ENCODE data around the gene S1PR4. TPM values are rescaled to one million over a fixed set of nuclear protein-coding genes. Genes with fewer than 3 reads are reported as not detected.
"Not testable (repeated sequence)": the region's sequence is repeated elsewhere in the genome, so short reads cannot be mapped to it uniquely, and the experiment has no call there.

Gene S1PR4
- total RNA-seq, 1 donor from 2014 or later = 0.33 TPM

- no peak for DNase-seq (ENCODE audit: low read depth, low spot score)
These were observed 14.9 kb downstream of the S1PR4 start for GRCh38 chr19:3193256-3194105.

- DNase-seq (ENCODE audit: low read depth, low spot score) = no peak
These were observed 15.8 kb downstream of the S1PR4 start for GRCh38 chr19:3194106-3195087.

- no peak for DNase-seq (ENCODE audit: low read depth, low spot score)
These were observed 17.7 kb downstream of the S1PR4 start for GRCh38 chr19:3196064-3196932.

GRCh38 chr19:3196933-3197205 lies 18.3 kb downstream of the S1PR4 start:
- no peak for DNase-seq (ENCODE audit: low read depth, low spot score)

- DNase-seq (ENCODE audit: low read depth, low spot score) = no peak
These were observed 20.5 kb downstream of the S1PR4 start for GRCh38 chr19:3198901-3199700.

GRCh38 chr19:3201072-3201700 lies 22.6 kb downstream of the S1PR4 start:
- no peak for DNase-seq (ENCODE audit: low read depth, low spot score)

- no peak for DNase-seq (ENCODE audit: low read depth, low spot score)
These were observed 23.3 kb downstream of the S1PR4 start for GRCh38 chr19:3201911-3202310.

- no peak for DNase-seq (ENCODE audit: low read depth, low spot score)
These were observed 23.8 kb downstream of the S1PR4 start for GRCh38 chr19:3202346-3202745.

GRCh38 chr19:3202895-3203294 lies 24.3 kb downstream of the S1PR4 start:
- not testable (repeated sequence) for DNase-seq (ENCODE audit: low read depth, low spot score)

GRCh38 chr19:3203805-3204645 lies 25.5 kb downstream of the S1PR4 start:
- DNase-seq (ENCODE audit: low read depth, low spot score) = no peak

GRCh38 chr19:3204646-3205275 lies 26.2 kb downstream of the S1PR4 start:
- DNase-seq (ENCODE audit: low read depth, low spot score) = no peak

- DNase-seq (ENCODE audit: low read depth, low spot score) = no peak
These were observed 27.8 kb downstream of the S1PR4 start for GRCh38 chr19:3206216-3206953.

GRCh38 chr19:3207461-3208242 lies 29.1 kb downstream of the S1PR4 start:
- DNase-seq (ENCODE audit: low read depth, low spot score) = no peak

GRCh38 chr19:3208317-3209207 lies 30.0 kb downstream of the S1PR4 start:
- no peak for DNase-seq (ENCODE audit: low read depth, low spot score)

GRCh38 chr19:3210347-3211017 lies 31.9 kb downstream of the S1PR4 start:
- DNase-seq (ENCODE audit: low read depth, low spot score) = no peak

GRCh38 chr19:3211191-3211590 lies 32.6 kb downstream of the S1PR4 start:
- DNase-seq (ENCODE audit: low read depth, low spot score) = no peak
